GM12874 (cell line): ENCODE data around the gene PRLR.

Experiments
- CTCF ChIP-seq: IDR thresholded peaks from 2 replicates; pipeline ENCODE4 v1.5.1; 2011; ENCODE audit warnings: low read depth, mild to moderate bottlenecking, control low read depth, low read length, moderate library complexity; ENCODE audit not compliant: insufficient read depth

Gene PRLR

GRCh38 chr5:35056686-35057085 is 173.6 kb downstream of the PRLR start:
- no peak for TF ChIP-seq CTCF

- TF ChIP-seq CTCF = no peak
Measured at GRCh38 chr5:35052838-35053237, 177.4 kb downstream of the PRLR start.

- TF ChIP-seq CTCF = no peak
Measured at GRCh38 chr5:35050541-35051126, 179.7 kb downstream of the PRLR start.

- TF ChIP-seq CTCF = no peak
Measured at GRCh38 chr5:35048910-35049309, 181.4 kb downstream of the PRLR start.

- no peak for TF ChIP-seq CTCF
Measured at GRCh38 chr5:35047785-35048404, 182.4 kb downstream of the PRLR start, which contains the start of gene AGXT2. Gene AGXT2 (minus strand): TSS chr5:35047949. CDS start chr5:35047892, 57 bp downstream.

GRCh38 chr5:35046774-35047173 is 183.5 kb downstream of the PRLR start:
- TF ChIP-seq CTCF = no peak

- no peak for TF ChIP-seq CTCF
Measured at GRCh38 chr5:35045280-35045679, 185.0 kb downstream of the PRLR start.
